HFF-Myc (cell line): ENCODE results near the gene CDC42.

Source experiments
- DNase-seq: peaks from one replicate; pipeline ENCODE4 v3.0.0-alpha.2; 2011; ENCODE audit warnings: low read depth; ENCODE audit errors: extremely low read depth
- H3K4me3 ChIP-seq: replicated peaks from 2 replicates; pipeline ENCODE4 v1.5.1; 2011; ENCODE audit warnings: low read depth, mild to moderate bottlenecking, control low read depth, low read length
- TF ChIP-seq, protein P1 (sequence below): IDR thresholded peaks from 2 replicates; pipeline ENCODE4 v1.5.1; 2012; ENCODE audit warnings: mild to moderate bottlenecking, low read depth, low read length, control low read depth; ENCODE audit errors: missing control alignments

Gene CDC42

DNA sequence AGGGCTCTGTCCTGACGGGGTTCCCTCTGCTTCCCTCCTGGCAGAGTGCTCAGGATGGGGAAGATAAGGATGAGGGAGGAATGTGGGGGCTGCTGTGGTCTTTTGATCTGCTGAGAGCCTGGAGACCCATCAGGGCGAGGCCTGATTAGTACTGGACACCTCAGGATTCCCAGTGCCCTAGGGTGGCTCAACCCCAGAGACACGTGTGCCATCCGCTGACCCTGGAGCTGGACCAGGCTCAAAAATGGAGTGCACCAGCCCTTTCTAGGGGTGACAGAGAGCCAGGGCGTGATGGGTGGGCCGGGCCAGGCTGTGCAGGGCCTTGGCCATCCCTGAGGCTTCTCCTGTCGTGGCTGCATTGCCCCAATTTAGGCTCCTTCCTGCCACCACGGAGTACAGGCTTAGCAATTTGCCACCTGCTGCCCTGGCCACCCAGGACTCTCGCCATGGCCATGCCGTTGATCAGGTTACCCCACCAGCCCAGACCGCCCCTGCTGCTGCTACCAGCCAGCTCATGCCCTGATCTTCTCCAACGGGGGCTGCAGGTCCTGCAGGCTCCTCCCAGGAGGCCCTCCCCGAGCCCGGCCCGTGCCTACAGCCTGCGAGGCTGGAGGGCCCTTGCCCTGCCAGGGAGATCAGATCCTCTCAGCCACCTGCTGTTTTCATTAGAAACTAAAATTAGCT is 80.9 kb downstream of the CDC42 start:
- no peak for DNase-seq
- TF ChIP-seq, protein P1, sequence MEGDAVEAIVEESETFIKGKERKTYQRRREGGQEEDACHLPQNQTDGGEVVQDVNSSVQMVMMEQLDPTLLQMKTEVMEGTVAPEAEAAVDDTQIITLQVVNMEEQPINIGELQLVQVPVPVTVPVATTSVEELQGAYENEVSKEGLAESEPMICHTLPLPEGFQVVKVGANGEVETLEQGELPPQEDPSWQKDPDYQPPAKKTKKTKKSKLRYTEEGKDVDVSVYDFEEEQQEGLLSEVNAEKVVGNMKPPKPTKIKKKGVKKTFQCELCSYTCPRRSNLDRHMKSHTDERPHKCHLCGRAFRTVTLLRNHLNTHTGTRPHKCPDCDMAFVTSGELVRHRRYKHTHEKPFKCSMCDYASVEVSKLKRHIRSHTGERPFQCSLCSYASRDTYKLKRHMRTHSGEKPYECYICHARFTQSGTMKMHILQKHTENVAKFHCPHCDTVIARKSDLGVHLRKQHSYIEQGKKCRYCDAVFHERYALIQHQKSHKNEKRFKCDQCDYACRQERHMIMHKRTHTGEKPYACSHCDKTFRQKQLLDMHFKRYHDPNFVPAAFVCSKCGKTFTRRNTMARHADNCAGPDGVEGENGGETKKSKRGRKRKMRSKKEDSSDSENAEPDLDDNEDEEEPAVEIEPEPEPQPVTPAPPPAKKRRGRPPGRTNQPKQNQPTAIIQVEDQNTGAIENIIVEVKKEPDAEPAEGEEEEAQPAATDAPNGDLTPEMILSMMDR, result no peak
- no peak overlapping the region for H3K4me3 ChIP-seq

DNA sequence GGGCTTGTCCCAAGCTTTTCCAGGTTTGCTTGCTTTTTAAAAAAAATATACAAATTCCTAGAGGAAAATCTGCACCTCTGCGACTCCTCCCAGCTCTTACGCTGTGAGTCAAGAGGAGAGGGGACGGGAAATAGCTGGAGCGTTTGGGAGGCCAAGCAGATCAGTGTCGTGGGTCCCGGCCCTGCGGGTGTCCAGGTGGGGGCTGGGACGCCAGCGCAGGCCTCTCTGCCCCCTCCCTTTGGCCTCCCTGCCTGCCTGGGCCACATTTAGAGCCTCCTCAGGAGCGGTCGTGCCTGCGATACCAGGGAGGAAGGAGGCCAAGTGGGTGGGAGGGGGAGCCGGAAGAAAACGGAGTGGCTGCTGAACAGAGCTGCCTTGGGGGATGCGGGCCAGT is 81.4 kb downstream of the CDC42 start:
- DNase-seq, result no peak
- TF ChIP-seq, protein P1, result no peak
- H3K4me3 ChIP-seq, result no peak overlapping the region

GRCh38 chr1:22137004-22137720 is 84.7 kb downstream of the CDC42 start:
- TF ChIP-seq, protein P1, result no peak
- no peak for DNase-seq
- no peak overlapping the region for H3K4me3 ChIP-seq

- TF ChIP-seq, protein P1, result no peak
- no peak overlapping the region for H3K4me3 ChIP-seq
- DNase-seq, result no peak
Measured at GRCh38 chr1:22139066-22139594, 86.6 kb downstream of the CDC42 start.

GRCh38 chr1:22139817-22140216 is 87.3 kb downstream of the CDC42 start:
- DNase-seq, result no peak
- H3K4me3 ChIP-seq, result no peak overlapping the region
- TF ChIP-seq, protein P1, result no peak
